Endothelial cell (in vitro differentiated cells): ENCODE data around the gene SP140L. TPM values are rescaled to one million over a fixed set of nuclear protein-coding genes. Genes with fewer than 3 reads are reported as not detected.
"Not testable (repeated sequence)": the region's sequence is repeated elsewhere in the genome, so short reads cannot be mapped to it uniquely, and the experiment has no call there.

Experiments used
- DNase-seq: peaks from one replicate; pipeline ENCODE4 v3.0.0; 2021; ENCODE audit warnings: low spot score
- H3K27ac Mint-ChIP-seq: one replicate; pipeline ENCODE4 v1.8.0; 2021; ENCODE audit warnings: mixed read lengths, inconsistent platforms; ENCODE audit not compliant: unreplicated experiment
- H3K27me3 Mint-ChIP-seq: one replicate; pipeline ENCODE4 v1.8.0; 2021; ENCODE audit warnings: mild to moderate bottlenecking, moderate library complexity, mixed read lengths, inconsistent platforms; ENCODE audit not compliant: unreplicated experiment
- H3K36me3 Mint-ChIP-seq: one replicate; pipeline ENCODE4 v1.8.0; 2021; ENCODE audit warnings: mild to moderate bottlenecking, low read depth, mixed read lengths, inconsistent platforms; ENCODE audit not compliant: unreplicated experiment
- H3K4me1 Mint-ChIP-seq: one replicate; pipeline ENCODE4 v1.8.0; 2021; ENCODE audit warnings: mild to moderate bottlenecking, mixed read lengths, inconsistent platforms; ENCODE audit not compliant: unreplicated experiment
- H3K4me3 Mint-ChIP-seq: one replicate; pipeline ENCODE4 v1.8.0; 2021; ENCODE audit warnings: mild to moderate bottlenecking, mixed read lengths, inconsistent platforms; ENCODE audit not compliant: unreplicated experiment
- H3K9me3 Mint-ChIP-seq: one replicate; pipeline ENCODE4 v1.8.0; 2021; ENCODE audit warnings: mixed read lengths, inconsistent platforms; ENCODE audit not compliant: unreplicated experiment
- CTCF ChIP-seq: fragments of 200-600 bp; sonication (generic); IDR thresholded peaks from one replicate; pipeline ENCODE4 v1.5.0; 2021; ENCODE audit warnings: antibody characterized with exemption; ENCODE audit not compliant: unreplicated experiment
- total RNA-seq: library from RNA; stranded (reverse); fragmentation: NEBNext Ultra II Directional; extraction: Animal tissue kit (Norgen Biotek cat#: 25700); gene quantifications from one replicate; pipeline ENCODE4 v1.2.1, GENCODE V29; 2021; ENCODE audit not compliant: unreplicated experiment

The SP140L gene
- total RNA-seq, 1 donor from 2014 or later: 1.1 TPM

- no peak for TF ChIP-seq CTCF
- H3K9me3 Mint-ChIP-seq: no peaks in the 10 kb centered on the region
- H3K27me3 Mint-ChIP-seq: peaks cover 7% of the 10 kb centered on the region
- H3K36me3 Mint-ChIP-seq: no peaks in the 10 kb centered on the region
- H3K4me3 Mint-ChIP-seq: no peak overlapping the region
- no peak for DNase-seq
- no peak overlapping the region for H3K27ac Mint-ChIP-seq
- peaks cover 4% of the 10 kb centered on the region for H3K4me1 Mint-ChIP-seq
These were observed 18.5 kb upstream of the SP140L start for GRCh38 chr2:230308402-230309000.

- not testable (repeated sequence) for DNase-seq, H3K36me3 Mint-ChIP-seq, H3K4me3 Mint-ChIP-seq, H3K9me3 Mint-ChIP-seq, H3K27me3 Mint-ChIP-seq, H3K27ac Mint-ChIP-seq, H3K4me1 Mint-ChIP-seq
These were observed 16.2 kb upstream of the SP140L start for GRCh38 chr2:230310792-230311191.

GRCh38 chr2:230311634-230312033 is 15.4 kb upstream of the SP140L start:
- not testable (repeated sequence) for H3K4me1 Mint-ChIP-seq, H3K27me3 Mint-ChIP-seq, H3K4me3 Mint-ChIP-seq, DNase-seq, H3K36me3 Mint-ChIP-seq, H3K27ac Mint-ChIP-seq, H3K9me3 Mint-ChIP-seq

GRCh38 chr2:230312638-230313037 is 14.4 kb upstream of the SP140L start:
- peaks cover 2% of the 10 kb centered on the region for H3K27me3 Mint-ChIP-seq
- H3K36me3 Mint-ChIP-seq: no peaks in the 10 kb centered on the region
- no peak overlapping the region for H3K4me3 Mint-ChIP-seq
- no peak for DNase-seq
- H3K9me3 Mint-ChIP-seq: no peaks in the 10 kb centered on the region
- H3K27ac Mint-ChIP-seq: no peak overlapping the region
- peaks cover 4% of the 10 kb centered on the region for H3K4me1 Mint-ChIP-seq
- TF ChIP-seq CTCF: no peak

- H3K4me1 Mint-ChIP-seq: peaks cover 14% of the 10 kb centered on the region
- H3K36me3 Mint-ChIP-seq: peaks cover 9% of the 10 kb centered on the region
- DNase-seq: no peak
- peaks cover 3% of the 10 kb centered on the region for H3K9me3 Mint-ChIP-seq
- no peak overlapping the region for H3K4me3 Mint-ChIP-seq
- no peak for TF ChIP-seq CTCF
- H3K27me3 Mint-ChIP-seq: peaks cover 8% of the 10 kb centered on the region
- no peak overlapping the region for H3K27ac Mint-ChIP-seq
These were observed 9.6 kb upstream of the SP140L start for GRCh38 chr2:230317366-230317765.

GRCh38 chr2:230318190-230319121 is 8.5 kb upstream of the SP140L start:
- DNase-seq: no peak
- Mint-ChIP-seq H3K27me3 (peaks cover 10% of the 10 kb centered on the region), H3K4me3 (no peak overlapping the region), H3K4me1 (peaks cover 11% of the 10 kb centered on the region), H3K27ac (no peak overlapping the region), H3K9me3 (peaks cover 6% of the 10 kb centered on the region), H3K36me3 (peaks cover 11% of the 10 kb centered on the region)
- TF ChIP-seq CTCF: no peak
